GM18858 (cell line): Measurements from ENCODE around the gene HOXB9.

ENCODE experiments used
- ATAC-seq: cut with Tn5 transposase; IDR thresholded peaks from one replicate; pipeline ENCODE4 v1.9.1; 2021; ENCODE audit not compliant: unreplicated experiment

The HOXB9 gene

GRCh38 chr17:48625495-48626244, 488 bp downstream of the HOXB9 start:
- ATAC-seq, result no peak

- ATAC-seq, result no peak
Measured at GRCh38 chr17:48624544-48625494, 1.3 kb downstream of the HOXB9 start.

GRCh38 chr17:48624118-48624517, 2.0 kb downstream of the HOXB9 start:
- no peak for ATAC-seq

- no peak for ATAC-seq
Measured at GRCh38 chr17:48623583-48623982, 2.6 kb downstream of the HOXB9 start.

- ATAC-seq, result no peak
Measured at GRCh38 chr17:48622857-48623256, 3.3 kb downstream of the HOXB9 start.

GRCh38 chr17:48621410-48622392, 4.5 kb downstream of the HOXB9 start:
- ATAC-seq, result no peak

- no peak for ATAC-seq
Measured at GRCh38 chr17:48620461-48621139, 5.6 kb downstream of the HOXB9 start.

GRCh38 chr17:48619826-48620449, 6.2 kb downstream of the HOXB9 start:
- no peak for ATAC-seq

GRCh38 chr17:48618256-48618896, 7.8 kb downstream of the HOXB9 start:
- no peak for ATAC-seq

GRCh38 chr17:48617471-48618255, 8.5 kb downstream of the HOXB9 start:
- ATAC-seq, result no peak

GRCh38 chr17:48616717-48617470, 9.3 kb downstream of the HOXB9 start:
- ATAC-seq, result no peak

- ATAC-seq, result no peak
Measured at GRCh38 chr17:48615963-48616716, 10.0 kb downstream of the HOXB9 start.

- ATAC-seq, result no peak
Measured at GRCh38 chr17:48615047-48615962, 10.9 kb downstream of the HOXB9 start, which contains the start of gene HOXB8. HOXB8 (minus strand) TSS chr17:48615292; CDS start chr17:48614704, 588 bp downstream.

- no peak for ATAC-seq
Measured at GRCh38 chr17:48613862-48614694, 12.1 kb downstream of the HOXB9 start.
